HepG2 (cell line): ENCODE results near the gene PARP11. TPM values are rescaled to one million over a fixed set of nuclear protein-coding genes. Genes with fewer than 3 reads are reported as not detected.

Source experiments
- ATAC-seq: fragments of 200-7000 bp; cut with Tn5 transposase; 3 replicates; pipeline ENCODE4 v1.9.1; 2020; ENCODE audit warnings: mild to moderate bottlenecking, moderate library complexity
- BruUV-seq: library from RNA; stranded (reverse); fragments of 400-500 nt; replicated peaks from 2 replicates; lab custom pipeline; 2021; lab: Mats Ljungman, UMichigan
- CTCF ChIA-PET: fragments of 300-600 bp; formaldehyde crosslinking; extraction: SDS; loops from one replicate; lab custom pipeline; 2021; ENCODE audit warnings: low total read pairs, inconsistent platforms, low intra/inter-chr PET ratio; lab: Yijun Ruan, JAX
- POLR2A ChIA-PET: fragments of 350-600 bp; sonication (Branson Sonifier 250); formaldehyde crosslinking; loops from one replicate; lab custom pipeline; 2020; ENCODE audit warnings: antibody characterized with exemption, inconsistent platforms; lab: Yijun Ruan, JAX
- DNase-seq: peaks from one replicate; pipeline ENCODE4 v3.0.0-alpha.2; 2015; ENCODE audit warnings: low spot score
- FAIRE-seq: peaks from 3 replicates; lab custom pipeline; 2011; peaks lifted over from hg19 to GRCh38; lab: Jason Lieb, UNC
- H2AFZ ChIP-seq: one replicate; pipeline ENCODE4 v1.6.1; 2011; ENCODE audit warnings: low read length, inconsistent platforms
- H3K27ac ChIP-seq: fragments of 300-600 bp; 3 replicates; pipeline ENCODE4 v1.8.0; 2011; ENCODE audit warnings: mixed run types, mild to moderate bottlenecking, mixed read lengths, low read length, inconsistent platforms; ENCODE audit not compliant: insufficient read depth; ENCODE audit errors: extremely low read length
- H3K27me3 ChIP-seq, 2 experiments: fragments of 200-600 bp in 1 of 2; 2 replicates in 1 of 2; 3 replicates in 1 of 2; pipeline versions ENCODE4 v1.6.0 to v1.8.0; 2011; ENCODE audit warnings: low read length in 2 of 2, mild to moderate bottlenecking in 2 of 2, moderate library complexity in 2 of 2, inconsistent platforms in 1 of 2; ENCODE audit not compliant: insufficient read depth in 2 of 2, control insufficient read depth in 1 of 2
- H3K36me3 ChIP-seq, 2 experiments: fragments of 200-600 bp in 1 of 2; replicated peaks in 1 of 2; 2 replicates in 1 of 2; 3 replicates in 1 of 2; pipeline versions ENCODE4 v1.5.1 to v1.8.0; 2011; ENCODE audit warnings: low read length in 2 of 2, inconsistent platforms in 1 of 2; ENCODE audit not compliant: insufficient read depth in 2 of 2, control insufficient read depth in 1 of 2
- H3K4me1 ChIP-seq: 2 replicates; pipeline ENCODE4 v1.5.1; 2012; ENCODE audit warnings: low read length, inconsistent platforms; ENCODE audit not compliant: insufficient read depth
- H3K4me2 ChIP-seq: 2 replicates; pipeline ENCODE4 v1.6.0; 2011; ENCODE audit warnings: low read depth, low read length, inconsistent platforms
- H3K4me3 ChIP-seq, 3 experiments: fragments of 200-600 bp in 1 of 3; sonication (generic), shearing (Covaris generic) in 1 of 3; replicated peaks in 1 of 3; 2 replicates each; pipeline ENCODE4 v1.5.1; 2011 to 2016; ENCODE audit warnings: low read length in 3 of 3, inconsistent platforms in 2 of 3, low read depth in 2 of 3, mild to moderate bottlenecking in 2 of 3, control low read depth in 1 of 3, mixed read lengths in 1 of 3; ENCODE audit not compliant: insufficient read depth in 1 of 3
- H3K79me2 ChIP-seq: one replicate; pipeline ENCODE4 v1.6.1; 2011; ENCODE audit warnings: low read length, inconsistent platforms; ENCODE audit not compliant: insufficient read depth
- H3K9ac ChIP-seq: 2 replicates; pipeline ENCODE4 v1.6.0; 2011; ENCODE audit warnings: mild to moderate bottlenecking, low read depth, low read length, inconsistent platforms; ENCODE audit not compliant: insufficient read depth
- H3K9me3 ChIP-seq: 2 replicates; pipeline ENCODE4 v1.5.1; 2012; ENCODE audit warnings: mild to moderate bottlenecking, low read length
- H4K20me1 ChIP-seq: 2 replicates; pipeline ENCODE4 v1.6.0; 2011; ENCODE audit warnings: inconsistent platforms, mild to moderate bottlenecking, low read length, moderate library complexity; ENCODE audit not compliant: insufficient read depth
- DNMT3B ChIP-seq: conservative IDR thresholded peaks from 2 replicates; pipeline ENCODE4 v1.6.1; 2016; ENCODE audit warnings: missing biosample characterization, control low read depth
- ELK4 ChIP-seq: sonication (generic); formaldehyde crosslinking; IDR thresholded peaks from 2 replicates; pipeline ENCODE4 v1.9.0; 2021; ENCODE audit warnings: missing genetic modification reagents, borderline replicate concordance
- FOXK2 ChIP-seq: fragments of 450-650 bp; IDR thresholded peaks from 2 replicates; pipeline ENCODE4 v1.6.1; 2016
- RARA ChIP-seq: IDR thresholded peaks from 2 replicates; pipeline ENCODE4 v1.6.1; 2016; ENCODE audit warnings: missing genetic modification reagents, missing compliant biosample characterization
- RERE ChIP-seq: IDR thresholded peaks from 2 replicates; pipeline ENCODE4 v1.6.1; 2016; ENCODE audit warnings: low read depth, missing genetic modification reagents, missing compliant biosample characterization
- SIN3B ChIP-seq: fragments of 150-350 bp; IDR thresholded peaks from 2 replicates; pipeline ENCODE4 v1.6.1; 2014; ENCODE audit warnings: low read length
- TAF15 ChIP-seq: fragments of 200-400 bp; formaldehyde crosslinking; IDR thresholded peaks from one replicate; pipeline ENCODE4 v1.6.1; 2018; ENCODE audit warnings: mild to moderate bottlenecking, low read depth, low read length; ENCODE audit not compliant: poor library complexity, severe bottlenecking
- ZNF234 ChIP-seq: sonication (generic); formaldehyde crosslinking; conservative IDR thresholded peaks from 2 replicates; pipeline ENCODE4 v1.5.1; 2020; ENCODE audit warnings: mild to moderate bottlenecking, missing genetic modification reagents
- ZNF496 ChIP-seq: sonication (generic); formaldehyde crosslinking; IDR thresholded peaks from 2 replicates; pipeline ENCODE4 v1.8.1; 2023; ENCODE audit warnings: mild to moderate bottlenecking, moderate library complexity, missing genetic modification reagents; ENCODE audit not compliant: insufficient replicate concordance
- ZNF747 ChIP-seq: sonication (generic); formaldehyde crosslinking; IDR thresholded peaks from 2 replicates; pipeline ENCODE4 v1.8.1; 2023; ENCODE audit warnings: missing genetic modification reagents, mild to moderate bottlenecking, borderline replicate concordance
- WGBS: methylation state at CpG from one replicate; pipeline ENCODE4 v1.1.6; 2017; ENCODE audit warnings: low lambda C conversion rate; 5-methylcytosine and 5-hydroxymethylcytosine counted together
- in situ Hi-C: cut with HindIII; loops from 2 replicates; pipeline ENCODE4 v1.10.0; 2017; ENCODE audit warnings: low pct_unique_long_range_greater_than_20kb; ENCODE audit not compliant: extremely low pct_ligation_motif_present
- intact Hi-C: fragments of 100-400 bp; cut with micrococcal nuclease; formaldehyde crosslinking; loops from one replicate; pipeline ENCODE4 v1.10.0; 2022; ENCODE audit not compliant: unreplicated experiment
- polyA plus RNA-seq, 8 experiments: library from polyadenylated mRNA; depleted of rRNA in 3 of 8; stranded (reverse) in 7 of 8; unstranded in 1 of 8; fragments of >200 nt; fragmentation: Illumina TruSeq in 4 of 8; extraction: Trizol in 4 of 8; gene quantifications; 2 replicates each; pipeline versions ENCODE4 v1.2.1 to v1.2.3, GENCODE V29; 2011 to 2016; ENCODE audit warnings: low read depth in 4 of 8, missing spikeins in 1 of 8, mixed read lengths in 1 of 8; ENCODE audit not compliant: insufficient read depth in 1 of 8
- total RNA-seq, 5 experiments: library from RNA; depleted of rRNA; stranded (reverse); fragments of >200 nt; fragmentation: Illumina TruSeq; extraction: Trizol; gene quantifications; 2 replicates each; pipeline ENCODE4 v1.2.3, GENCODE V29; 2016; ENCODE audit warnings: low read depth in 1 of 5

Gene PARP11
- total and polyA plus RNA-seq, 2 of the 13 experiments (the other 11 are each of a cell fraction or from before 2014, with no cell fraction given): 4.0 to 7.6 TPM

- in situ Hi-C loops: no loop called here
- FAIRE-seq: no peak
- no TSS peak for BruUV-seq
Observed at GRCh38 chr12:3816266-3816665, 56.9 kb downstream of the PARP11 start.

More at GRCh38 chr12:3816266-3816665, 56.9 kb downstream of the PARP11 start:
- Histone ChIP-seq H3K27ac (no peak overlapping the region), H3K79me2 (no peaks in the 10 kb centered on the region), H3K9me3 (no peaks in the 10 kb centered on the region), H3K4me3 (no peak overlapping the region), H3K27me3 (no peaks in the 10 kb centered on the region), H3K36me3 (no peaks in the 10 kb centered on the region; a peak in 2 of 5 replicates), H4K20me1 (no peaks in the 10 kb centered on the region), H2AFZ (no peak overlapping the region), H3K4me2 (no peak overlapping the region), H3K4me1 (peaks cover 7% of the 10 kb centered on the region), H3K9ac (no peak overlapping the region)
- DNase-seq: no peak
- WGBS: 71% methylated on average over 2 of the region's 2 CpGs
- intact Hi-C loops: no loop called here
- no peak for TF ChIP-seq RERE (CRISPR knock-in tag)
- TF ChIP-seq FOXK2: no peak
- TF ChIP-seq RARA (CRISPR knock-in tag): no peak
- no peak for TF ChIP-seq DNMT3B (CRISPR knock-in tag)
- no peak for TF ChIP-seq TAF15
- TF ChIP-seq SIN3B: no peak
- TF ChIP-seq ZNF496 (CRISPR knock-in tag): no peak
- no peak for TF ChIP-seq ZNF747 (CRISPR knock-in tag)
- no peak for TF ChIP-seq ZNF234
- TF ChIP-seq ELK4 (CRISPR knock-in tag): no peak
- ChIA-PET CTCF (no interaction called here), POLR2A (no interaction called here)
- ATAC-seq: no peak
